IPS-18a (cell line): ENCODE data around the gene VRK3.

ENCODE experiments used
- H3K27ac ChIP-seq: one replicate; pipeline ENCODE4 v1.5.1; 2013; ENCODE audit warnings: low read length
- H3K27me3 ChIP-seq: one replicate; pipeline ENCODE4 v1.6.1; 2013; ENCODE audit warnings: mild to moderate bottlenecking, low read length; ENCODE audit not compliant: control insufficient read depth, insufficient read depth
- H3K36me3 ChIP-seq: one replicate; pipeline ENCODE4 v1.6.1; 2013; ENCODE audit warnings: low read depth, low read length; ENCODE audit not compliant: control insufficient read depth
- H3K4me1 ChIP-seq: one replicate; pipeline ENCODE4 v1.6.1; 2013; ENCODE audit warnings: low read depth, low read length; ENCODE audit not compliant: control insufficient read depth
- H3K4me3 ChIP-seq: one replicate; pipeline ENCODE4 v1.5.1; 2013; ENCODE audit warnings: low read length
- H3K9ac ChIP-seq: one replicate; pipeline ENCODE4 v1.6.1; 2013; ENCODE audit warnings: mild to moderate bottlenecking, low read length, moderate library complexity
- H3K9me3 ChIP-seq: one replicate; pipeline ENCODE4 v1.6.1; 2013; ENCODE audit warnings: low read depth, low read length; ENCODE audit not compliant: control insufficient read depth

The VRK3 gene

DNA sequence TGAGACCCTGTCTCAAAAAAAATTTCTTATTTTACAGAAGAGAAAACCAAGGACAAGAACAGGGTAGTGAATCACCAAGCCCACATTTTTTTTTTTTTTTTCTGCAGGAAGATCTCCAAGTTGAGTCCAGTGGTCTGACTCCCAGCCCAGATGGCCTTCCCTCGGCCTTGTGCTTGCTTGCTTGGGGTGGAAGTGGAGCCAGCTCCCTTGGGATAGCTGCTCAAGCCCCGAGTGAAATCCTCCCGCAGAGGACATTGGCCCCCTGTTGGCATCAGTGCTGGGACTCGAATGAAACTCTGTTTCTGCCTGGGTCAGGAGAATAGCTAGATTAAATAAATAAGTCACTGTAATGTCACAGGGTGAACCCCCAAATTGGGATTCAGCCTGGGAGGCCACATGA, 86.5 kb downstream of the VRK3 start:
- Histone ChIP-seq H3K36me3 (no peaks in the 10 kb centered on the region), H3K9ac (no peak overlapping the region), H3K4me1 (no peaks in the 10 kb centered on the region), H3K27ac (no peak overlapping the region), H3K27me3 (no peaks in the 10 kb centered on the region), H3K9me3 (no peaks in the 10 kb centered on the region), H3K4me3 (no peak overlapping the region)

DNA sequence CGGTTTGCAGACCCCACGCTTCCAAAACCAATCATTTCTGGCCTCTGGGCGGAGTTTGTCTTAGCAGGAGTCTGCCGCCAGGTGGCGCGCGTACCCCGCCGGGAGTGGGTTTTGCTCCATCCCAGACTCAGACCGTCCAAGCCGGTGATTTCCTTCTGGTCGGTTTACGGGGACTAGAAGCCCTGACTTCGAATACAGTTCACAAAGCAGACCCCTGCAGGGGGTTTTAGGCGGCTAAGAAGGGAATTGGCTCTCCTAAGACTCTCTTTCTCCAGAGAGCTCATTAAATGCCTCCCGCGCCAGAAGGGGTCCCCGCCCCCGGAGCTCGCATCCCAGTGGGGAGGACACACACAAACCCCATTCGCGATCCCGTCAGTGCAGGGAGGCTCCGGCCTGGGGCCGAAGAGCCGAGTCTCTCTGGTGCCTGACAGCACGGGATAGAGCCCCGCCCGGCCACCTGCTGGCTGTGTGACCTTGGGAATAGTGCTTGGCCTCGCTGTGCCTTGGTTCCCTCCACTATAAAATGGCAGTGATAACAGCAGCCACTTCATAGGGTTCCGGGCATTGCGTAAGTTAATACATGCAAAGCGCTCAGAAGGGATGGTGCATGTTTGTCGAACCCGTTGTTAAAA, 87.3 kb downstream of the VRK3 start:
- no peaks in the 10 kb centered on the region for H3K4me1 ChIP-seq

DNA sequence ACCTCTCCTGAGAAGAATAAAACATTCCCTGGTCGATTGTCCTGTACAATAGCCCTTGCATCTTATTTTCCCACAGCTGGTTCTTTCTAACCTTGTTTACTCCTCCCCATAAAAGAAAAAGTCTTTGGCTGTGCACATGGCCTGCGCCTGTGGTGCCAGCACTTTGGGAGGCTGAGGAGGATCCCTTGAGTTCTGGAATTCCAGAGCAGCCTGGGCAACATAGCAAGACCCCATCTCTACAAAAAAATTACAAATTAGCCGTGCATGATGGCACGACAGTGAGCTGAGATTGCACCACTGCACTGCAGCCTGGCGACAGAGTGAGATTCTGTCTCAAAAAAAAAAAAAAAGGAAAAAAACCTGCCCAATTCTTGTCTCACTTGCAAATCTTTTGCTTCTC, 88.6 kb downstream of the VRK3 start:
- H3K4me3 ChIP-seq: no peak overlapping the region
- H3K27me3 ChIP-seq: no peaks in the 10 kb centered on the region
- H3K9me3 ChIP-seq: no peaks in the 10 kb centered on the region
- H3K9ac ChIP-seq: no peak overlapping the region
- H3K4me1 ChIP-seq: no peaks in the 10 kb centered on the region
- H3K36me3 ChIP-seq: no peaks in the 10 kb centered on the region
- H3K27ac ChIP-seq: no peak overlapping the region

More for the DNA sequence above, 87.3 kb downstream of the VRK3 start:
- Histone ChIP-seq H3K9me3 (no peaks in the 10 kb centered on the region), H3K36me3 (no peaks in the 10 kb centered on the region), H3K27me3 (no peaks in the 10 kb centered on the region), H3K9ac (no peak overlapping the region), H3K27ac (no peak overlapping the region), H3K4me3 (peak overlapping the region; percentile 38)

DNA sequence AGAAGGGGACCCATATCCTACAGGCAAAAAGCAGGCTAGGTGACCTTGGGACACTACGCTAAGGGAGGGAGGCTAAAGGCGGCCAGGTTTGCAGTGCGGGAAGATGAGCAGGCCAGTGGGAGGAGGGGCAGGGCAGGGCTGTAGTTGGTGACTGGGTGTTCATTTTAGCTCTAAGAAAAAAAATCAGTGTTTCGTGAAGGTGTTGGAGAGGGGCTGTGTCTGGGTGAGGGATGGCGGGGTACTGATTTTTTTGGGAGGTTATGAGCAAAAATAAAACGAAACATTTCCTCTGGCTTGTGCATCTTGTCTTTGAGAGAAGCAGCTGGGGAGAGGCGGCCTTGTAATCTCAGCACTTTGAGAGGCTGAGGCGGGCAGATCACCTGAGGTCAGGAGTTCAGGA, 91.5 kb downstream of the VRK3 start:
- no peaks in the 10 kb centered on the region for H3K4me1 ChIP-seq
- H3K27ac ChIP-seq: no peak overlapping the region
- no peak overlapping the region for H3K9ac ChIP-seq
- no peaks in the 10 kb centered on the region for H3K36me3 ChIP-seq
- H3K27me3 ChIP-seq: no peaks in the 10 kb centered on the region
- no peaks in the 10 kb centered on the region for H3K9me3 ChIP-seq
- H3K4me3 ChIP-seq: no peak overlapping the region

DNA sequence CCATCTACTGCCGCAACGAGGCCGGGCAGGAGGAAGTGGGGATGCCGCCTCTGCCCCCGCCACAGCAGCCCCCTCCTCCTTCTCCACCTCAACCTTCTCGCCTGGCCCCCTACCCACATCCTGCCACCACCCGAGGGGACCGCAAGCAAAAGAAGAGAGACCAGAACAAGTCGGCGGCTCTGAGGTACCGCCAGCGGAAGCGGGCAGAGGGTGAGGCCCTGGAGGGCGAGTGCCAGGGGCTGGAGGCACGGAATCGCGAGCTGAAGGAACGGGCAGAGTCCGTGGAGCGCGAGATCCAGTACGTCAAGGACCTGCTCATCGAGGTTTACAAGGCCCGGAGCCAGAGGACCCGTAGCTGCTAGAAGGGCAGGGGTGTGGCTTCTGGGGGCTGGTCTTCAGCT, 92.4 kb downstream of the VRK3 start:
- Histone ChIP-seq H3K27ac (no peak overlapping the region), H3K36me3 (peaks cover under 1% of the 10 kb centered on the region), H3K4me3 (no peak overlapping the region), H3K27me3 (no peaks in the 10 kb centered on the region), H3K9me3 (no peaks in the 10 kb centered on the region), H3K4me1 (peaks cover 2% of the 10 kb centered on the region), H3K9ac (no peak overlapping the region)

DNA sequence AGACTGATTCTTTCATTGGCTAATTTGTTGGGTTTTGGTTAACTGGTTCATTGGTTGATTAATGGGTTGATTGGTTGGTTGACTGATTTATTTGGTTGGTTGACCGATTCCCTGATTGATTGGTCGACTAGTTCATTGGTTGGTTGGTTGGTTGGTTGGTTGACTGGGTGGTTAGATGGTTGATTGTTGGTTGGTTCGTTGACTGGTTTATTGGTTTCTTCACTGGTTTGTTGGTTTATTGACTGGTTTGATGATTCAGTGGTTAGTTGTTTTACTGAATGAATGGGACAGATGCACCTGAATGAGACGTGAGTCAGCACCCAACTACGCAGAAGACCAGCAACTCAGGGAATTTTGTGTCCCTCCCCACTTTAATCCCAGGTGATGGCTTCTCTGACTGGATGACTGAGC, 93.1 kb downstream of the VRK3 start:
- Histone ChIP-seq H3K36me3 (peaks cover 7% of the 10 kb centered on the region), H3K27me3 (no peaks in the 10 kb centered on the region), H3K4me3 (no peak overlapping the region), H3K9ac (no peak overlapping the region), H3K4me1 (peaks cover 6% of the 10 kb centered on the region), H3K9me3 (no peaks in the 10 kb centered on the region), H3K27ac (no peak overlapping the region)

DNA sequence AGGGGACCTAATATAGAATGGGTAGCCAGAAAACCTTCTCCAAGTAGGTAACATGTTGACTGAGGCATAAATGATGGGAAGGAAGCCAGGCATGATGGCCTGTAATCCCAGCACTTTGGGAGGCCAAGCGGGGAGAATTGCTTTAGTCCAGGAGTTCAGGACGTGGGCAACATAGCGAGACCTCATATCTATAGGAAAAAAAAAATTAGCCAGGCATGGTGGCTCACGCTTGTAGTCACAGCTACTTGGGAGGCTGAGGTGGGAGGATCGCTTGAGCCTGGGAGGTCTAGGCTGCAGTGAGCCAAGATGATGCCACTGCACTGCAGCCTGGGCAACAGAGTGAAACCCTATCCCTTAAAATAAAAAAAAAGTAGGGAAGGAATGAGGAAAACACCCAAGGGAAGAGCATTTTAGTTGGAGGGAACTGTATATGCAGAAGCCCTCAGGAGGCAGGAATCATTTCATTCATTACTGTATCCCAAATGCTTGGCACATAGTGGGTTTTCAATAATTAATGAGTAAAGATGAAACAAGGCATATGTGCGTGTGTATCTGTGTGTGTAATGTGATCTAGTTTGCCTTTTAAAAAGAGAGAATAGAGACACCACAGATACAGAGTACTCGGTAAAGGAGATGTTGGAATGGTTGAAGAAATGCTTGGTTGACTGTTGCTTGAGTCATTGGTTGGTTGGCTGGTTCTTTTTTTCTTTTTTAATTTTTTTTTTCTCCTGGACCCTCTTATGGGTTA, 93.7 kb downstream of the VRK3 start:
- Histone ChIP-seq H3K4me3 (no peak overlapping the region), H3K4me1 (peaks cover 6% of the 10 kb centered on the region), H3K27me3 (no peaks in the 10 kb centered on the region), H3K36me3 (peaks cover 13% of the 10 kb centered on the region), H3K9ac (no peak overlapping the region), H3K27ac (no peak overlapping the region), H3K9me3 (no peaks in the 10 kb centered on the region)

DNA sequence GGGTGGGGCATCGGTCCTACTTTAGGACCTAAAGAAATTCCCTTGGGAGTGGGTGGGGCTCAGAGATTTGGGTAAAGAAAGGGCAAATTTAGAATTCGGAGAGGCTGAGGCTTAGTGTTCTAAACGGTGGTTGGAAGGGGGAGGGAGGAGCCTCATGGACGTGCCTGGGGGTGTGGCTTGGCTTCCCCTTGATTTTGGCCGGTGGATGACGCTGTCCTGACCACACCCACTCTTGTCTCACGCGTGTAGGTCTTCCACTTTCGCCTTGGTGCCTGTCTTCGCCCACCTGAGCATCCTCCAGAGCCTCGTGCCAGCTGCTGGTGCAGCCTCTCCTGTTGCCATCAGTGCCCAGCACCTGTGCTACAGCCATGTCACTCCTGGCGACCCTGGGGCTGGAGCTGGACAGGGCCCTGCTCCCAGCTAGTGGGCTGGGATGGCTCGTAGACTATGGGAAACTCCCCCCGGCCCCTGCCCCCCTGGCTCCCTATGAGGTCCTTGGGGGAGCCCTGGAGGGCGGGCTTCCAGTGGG, 94.6 kb downstream of the VRK3 start:
- Histone ChIP-seq H3K27me3 (no peaks in the 10 kb centered on the region), H3K9ac (peak overlapping the region; percentile 51), H3K4me3 (peak overlapping the region; percentile 87), H3K27ac (no peak overlapping the region), H3K4me1 (peaks cover 6% of the 10 kb centered on the region), H3K36me3 (peaks cover 20% of the 10 kb centered on the region), H3K9me3 (no peaks in the 10 kb centered on the region)

DNA sequence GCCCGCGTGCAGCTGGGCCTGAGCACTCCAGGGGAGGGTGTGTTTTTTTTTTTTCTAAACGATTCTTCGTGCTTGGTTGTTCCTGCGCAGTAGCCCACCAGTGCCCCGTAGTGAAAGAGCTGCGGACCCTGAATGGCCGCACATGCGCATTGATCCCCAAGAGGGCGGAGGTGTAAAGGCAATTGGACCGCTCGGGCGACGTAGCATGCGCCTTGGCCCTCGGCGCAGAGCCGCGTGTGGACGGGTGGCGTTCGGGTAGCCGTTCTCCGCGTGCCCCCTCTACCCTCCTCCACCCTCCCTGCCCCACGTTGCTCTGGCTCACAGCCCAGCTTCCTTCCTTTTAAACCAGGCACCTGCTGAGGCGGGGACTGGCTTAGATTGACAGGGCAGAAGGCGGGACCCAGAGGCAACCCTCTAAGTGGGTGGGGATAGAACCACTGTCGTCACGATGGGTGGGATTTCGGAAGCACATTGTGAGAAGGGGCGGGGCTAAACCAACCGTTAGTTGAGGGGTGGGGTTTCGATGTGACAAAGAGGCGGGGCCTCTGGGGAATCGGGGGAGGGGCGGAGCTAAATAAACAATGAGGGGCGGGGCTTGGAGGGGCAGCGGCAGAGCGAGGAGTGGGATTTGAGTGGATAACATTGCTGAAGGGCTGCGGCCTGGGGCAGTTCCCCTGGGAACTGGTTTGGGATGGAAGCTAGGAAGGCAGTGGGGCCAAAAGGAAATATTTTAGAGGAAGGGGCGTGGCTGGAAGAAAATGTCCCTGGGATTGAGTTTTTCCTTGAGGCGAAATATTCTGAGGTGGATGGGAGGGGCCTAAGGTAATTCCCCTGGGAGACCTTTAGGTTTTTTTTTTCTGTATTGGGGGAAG, 95.3 kb downstream of the VRK3 start:
- no peaks in the 10 kb centered on the region for H3K27me3 ChIP-seq
- peaks cover 6% of the 10 kb centered on the region for H3K4me1 ChIP-seq
- H3K27ac ChIP-seq: peak overlapping the region; percentile 97
- H3K36me3 ChIP-seq: peaks cover 23% of the 10 kb centered on the region
- H3K9me3 ChIP-seq: no peaks in the 10 kb centered on the region
- peak overlapping the region; percentile 87 for H3K4me3 ChIP-seq
- peak overlapping the region; percentile 99 for H3K9ac ChIP-seq

DNA sequence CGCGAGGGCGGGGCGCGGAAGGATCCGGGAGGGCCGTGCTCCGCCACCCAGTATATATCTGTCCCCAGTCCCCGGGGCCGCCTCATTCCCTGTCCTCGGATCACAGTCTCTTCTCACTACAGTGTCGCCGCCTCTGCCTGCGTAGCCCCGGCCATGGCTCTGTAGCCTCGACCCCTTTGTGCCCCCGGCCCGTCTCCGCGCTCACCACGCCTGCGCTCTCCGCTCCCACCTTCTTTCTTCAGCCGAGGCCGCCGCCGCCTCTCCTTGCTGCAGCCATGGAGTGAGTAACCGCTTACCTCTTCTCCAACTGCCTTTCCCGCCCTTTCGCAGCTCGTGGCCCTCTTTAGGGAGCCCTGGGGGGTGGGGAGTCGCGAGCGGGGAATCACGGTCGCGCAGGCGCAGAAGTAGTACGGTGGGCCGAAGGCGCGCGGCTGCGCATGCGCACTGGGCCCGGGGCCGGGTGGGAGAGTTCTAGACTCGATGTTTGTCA, 96.0 kb downstream of the VRK3 start, which contains the start of the genes ATF5 and NUP62:
ATF5 (plus strand) TSS at position 85 of the 490 bp plus-strand sequence. CDS start 1,646 bp downstream, outside the sequence.
NUP62 (minus strand) TSS at position 384 of the 490 bp plus-strand sequence. CDS start 19,697 bp downstream, outside the sequence.
- peak within 1 kb of the TSS; percentile 97 for H3K27ac ChIP-seq
- no peaks in the 10 kb centered on the region for H3K27me3 ChIP-seq
- H3K9ac ChIP-seq: peak within 1 kb of the TSS; percentile 99
- H3K4me3 ChIP-seq: peak within 1 kb of the TSS; percentile 87
- no peaks in the 10 kb centered on the region for H3K9me3 ChIP-seq
- H3K4me1 ChIP-seq: peaks cover 6% of the 10 kb centered on the region
- H3K36me3 ChIP-seq: peaks cover 29% of the 10 kb centered on the region
